H7 (cell line): ENCODE data around the gene SH2D4B. TPM values are rescaled to one million over a fixed set of nuclear protein-coding genes. Genes with fewer than 3 reads are reported as not detected.

Experiments
- DNase-seq: peaks from one replicate; pipeline ENCODE4 v3.0.0; 2012
- H3K27me3 ChIP-seq: 2 replicates; pipeline ENCODE4 v1.6.0; 2011; ENCODE audit warnings: mild to moderate bottlenecking, low read length; ENCODE audit not compliant: control insufficient read depth, insufficient read depth
- H3K36me3 ChIP-seq: replicated peaks from 2 replicates; pipeline ENCODE4 v1.5.1; 2011; ENCODE audit warnings: low read length; ENCODE audit not compliant: control insufficient read depth, insufficient read depth
- H3K4me3 ChIP-seq: 2 replicates; pipeline ENCODE4 v1.5.1; 2011; ENCODE audit warnings: low read depth, mild to moderate bottlenecking, control low read depth, low read length, moderate library complexity; ENCODE audit not compliant: insufficient read depth
- total RNA-seq: library from RNA; depleted of rRNA; stranded (reverse); fragments of >200 nt; shearing (Covaris generic); gene quantifications from 2 replicates; pipeline ENCODE4 v1.2.3, GENCODE V29; 2014

Gene SH2D4B
- total RNA-seq, 1 experiment from 2014 or later = not detected

- Histone ChIP-seq H3K4me3 (no peak overlapping the region), H3K27me3 (no peaks in the 10 kb centered on the region), H3K36me3 (peaks cover 15% of the 10 kb centered on the region)
- DNase-seq = no peak
These were observed 21.8 kb upstream of the SH2D4B start for GRCh38 chr10:80515941-80516340.

DNA sequence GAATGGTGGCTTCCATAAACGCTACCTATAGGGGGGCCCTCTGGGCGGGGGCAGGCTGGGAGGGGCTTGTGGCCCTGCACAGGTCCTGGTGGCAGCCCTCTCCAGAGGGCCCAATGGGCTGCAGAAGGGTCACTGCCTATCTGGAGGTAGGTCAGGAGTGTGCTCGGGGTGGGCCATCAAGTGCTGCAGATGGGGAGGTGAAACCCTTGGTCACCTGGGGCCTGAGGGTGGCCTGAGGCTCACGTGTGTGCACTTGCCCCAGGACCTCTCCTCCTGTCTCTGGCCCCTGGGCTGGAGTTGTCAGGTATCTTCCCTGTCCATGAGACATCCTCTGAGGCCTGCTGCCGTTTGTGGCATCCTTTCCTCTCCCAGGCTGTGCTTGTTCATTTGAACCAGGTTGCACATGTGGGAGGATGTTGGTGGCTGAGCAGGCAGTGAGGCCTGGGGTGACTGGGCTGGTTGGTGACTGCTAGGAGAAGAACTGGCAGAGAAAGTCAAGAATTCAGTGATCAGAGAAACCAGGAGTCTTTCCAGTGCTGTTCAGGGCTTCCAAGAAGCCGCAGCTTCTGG, 21.1 kb upstream of the SH2D4B start:
- peaks cover 15% of the 10 kb centered on the region for H3K36me3 ChIP-seq

GRCh38 chr10:80517416-80518142, 20.1 kb upstream of the SH2D4B start:
- Histone ChIP-seq H3K4me3 (no peak overlapping the region), H3K36me3 (peaks cover 12% of the 10 kb centered on the region)

More for the DNA sequence above, 21.1 kb upstream of the SH2D4B start:
- no peaks in the 10 kb centered on the region for H3K27me3 ChIP-seq
- H3K4me3 ChIP-seq = no peak overlapping the region
- no peak for DNase-seq

DNA sequence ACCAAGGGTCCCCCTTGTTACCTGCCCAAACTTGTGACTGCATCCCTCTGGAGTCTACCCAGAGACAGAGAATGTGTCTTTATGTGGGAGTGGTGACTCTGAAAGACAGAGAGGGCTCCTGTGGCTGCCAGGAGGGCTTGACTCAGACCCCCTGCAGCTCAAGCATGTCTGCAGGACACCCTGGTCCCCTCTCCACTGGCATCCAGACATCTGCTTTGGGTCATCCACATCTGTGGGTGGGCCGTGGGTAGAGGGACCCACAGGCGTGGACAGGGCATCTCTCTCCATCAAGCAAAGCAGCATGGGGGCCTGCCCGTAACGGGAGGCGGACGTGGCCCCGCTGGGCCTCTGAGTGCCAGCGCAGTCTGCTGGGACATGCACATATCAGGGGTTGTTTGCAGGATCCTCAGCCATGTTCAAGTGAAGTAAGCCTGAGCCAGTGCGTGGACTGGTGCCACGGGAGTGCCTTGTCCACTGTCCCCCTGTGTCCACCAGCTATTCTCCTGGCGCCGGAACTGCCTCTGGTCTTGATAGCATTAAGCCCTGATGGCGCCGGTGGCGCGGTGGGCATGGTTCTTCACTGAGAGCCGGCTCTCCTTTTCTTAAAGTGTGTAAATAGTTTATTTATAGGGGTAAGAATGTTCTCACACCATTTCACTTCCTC, 19.4 kb upstream of the SH2D4B start:
- Histone ChIP-seq H3K36me3 (peaks cover 12% of the 10 kb centered on the region), H3K27me3 (no peaks in the 10 kb centered on the region), H3K4me3 (no peak overlapping the region)
- DNase-seq = no peak

More at GRCh38 chr10:80517416-80518142, 20.1 kb upstream of the SH2D4B start:
- DNase-seq = no peak
- no peaks in the 10 kb centered on the region for H3K27me3 ChIP-seq

GRCh38 chr10:80518807-80519360, 18.8 kb upstream of the SH2D4B start:
- Histone ChIP-seq H3K27me3 (no peaks in the 10 kb centered on the region), H3K36me3 (peaks cover 12% of the 10 kb centered on the region), H3K4me3 (no peak overlapping the region)
- no peak for DNase-seq

GRCh38 chr10:80519936-80520650, 17.6 kb upstream of the SH2D4B start:
- no peak for DNase-seq
- H3K36me3 ChIP-seq = peaks cover 7% of the 10 kb centered on the region
- H3K27me3 ChIP-seq = no peaks in the 10 kb centered on the region
- H3K4me3 ChIP-seq = no peak overlapping the region

- DNase-seq = no peak
- Histone ChIP-seq H3K4me3 (no peak overlapping the region), H3K36me3 (peaks cover 7% of the 10 kb centered on the region), H3K27me3 (no peaks in the 10 kb centered on the region)
These were observed 16.8 kb upstream of the SH2D4B start for GRCh38 chr10:80520661-80521470.

GRCh38 chr10:80522756-80523363, 14.8 kb upstream of the SH2D4B start:
- peaks cover 2% of the 10 kb centered on the region; the same call in 1 of the 2 replicates for H3K36me3 ChIP-seq
- no peak overlapping the region for H3K4me3 ChIP-seq
- peak; percentile 69 for DNase-seq
- no peaks in the 10 kb centered on the region for H3K27me3 ChIP-seq

GRCh38 chr10:80523773-80524172, 13.9 kb upstream of the SH2D4B start:
- no peak overlapping the region for H3K4me3 ChIP-seq
- no peaks in the 10 kb centered on the region for H3K27me3 ChIP-seq
- no peaks in the 10 kb centered on the region; the same call in 1 of the 2 replicates for H3K36me3 ChIP-seq
- no peak for DNase-seq

GRCh38 chr10:80524190-80524909, 13.4 kb upstream of the SH2D4B start:
- H3K27me3 ChIP-seq = no peaks in the 10 kb centered on the region
- H3K36me3 ChIP-seq = no peaks in the 10 kb centered on the region; the same call in 1 of the 2 replicates
- no peak for DNase-seq

GRCh38 chr10:80526218-80526617, 11.5 kb upstream of the SH2D4B start:
- Histone ChIP-seq H3K4me3 (no peak overlapping the region), H3K27me3 (no peaks in the 10 kb centered on the region), H3K36me3 (no peaks in the 10 kb centered on the region; the same call in 1 of the 2 replicates)
- DNase-seq = no peak

More at GRCh38 chr10:80524190-80524909, 13.4 kb upstream of the SH2D4B start:
- H3K4me3 ChIP-seq = no peak overlapping the region

- DNase-seq = no peak
- no peaks in the 10 kb centered on the region for H3K27me3 ChIP-seq
- H3K4me3 ChIP-seq = no peak overlapping the region
- no peaks in the 10 kb centered on the region; the same call in 1 of the 2 replicates for H3K36me3 ChIP-seq
These were observed 11.0 kb upstream of the SH2D4B start for GRCh38 chr10:80526742-80527141.

DNA sequence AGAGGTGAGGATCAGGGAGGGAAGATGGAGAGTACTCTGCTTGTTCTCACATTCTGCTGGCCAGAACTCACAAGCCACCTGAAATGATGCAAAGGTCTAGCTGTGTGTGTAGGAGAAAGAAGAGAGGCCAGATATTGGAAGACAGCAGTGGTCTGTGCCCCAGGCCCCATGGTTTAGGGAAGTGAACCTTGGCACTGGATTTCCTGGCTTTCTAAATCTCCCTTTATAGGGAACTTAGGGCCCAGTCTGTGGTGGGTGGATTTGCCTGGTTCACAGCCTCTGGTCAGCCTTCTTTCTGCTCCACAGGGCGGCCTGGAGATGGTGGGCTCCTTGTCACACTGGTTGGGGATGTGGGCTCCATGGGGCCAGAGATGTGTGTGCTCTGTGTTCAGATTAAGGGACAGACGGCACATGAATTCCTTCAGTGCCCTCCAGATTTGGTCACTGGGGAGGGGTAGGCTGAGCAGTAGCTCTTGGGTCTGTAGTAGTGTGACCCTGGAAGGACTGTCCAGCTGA, 9.5 kb upstream of the SH2D4B start:
- Histone ChIP-seq H3K36me3 (no peaks in the 10 kb centered on the region), H3K4me3 (no peak overlapping the region), H3K27me3 (no peaks in the 10 kb centered on the region)
- no peak for DNase-seq
